Heart right ventricle (tissue), 16 donors: ENCODE measurements around the gene PLEKHA7. TPM values are rescaled to one million over a fixed set of nuclear protein-coding genes. Genes with fewer than 3 reads are reported as not detected.
A peak's percentile ranks its signal among the peaks of the same experiment; 100 is the strongest.

Experiments
- ATAC-seq, 8 donors: fragments of 200-7000 bp; cut with Tn5 transposase; one replicate each; pipeline ENCODE4 v1.9.1; 2020; ENCODE audit warnings: mild to moderate bottlenecking in 8 of 8, moderate library complexity in 8 of 8, moderate number of reproducible peaks in 1 of 8
- DNase-seq, 2 donors: peaks; one replicate each; pipeline ENCODE4 v3.0.0-alpha.2; 2020
- H3K27ac ChIP-seq, 10 donors: fragments of 200-600 bp; sonication (generic) in 2 of 10; one replicate each; pipeline versions ENCODE4 v1.5.0 to v1.8.0; 2020 to 2022; ENCODE audit warnings: mild to moderate bottlenecking in 3 of 10
- H3K27me3 ChIP-seq, 7 donors: fragments of 200-600 bp; one replicate each; pipeline ENCODE4 v1.8.0; 2021 to 2022; ENCODE audit warnings: mild to moderate bottlenecking in 2 of 7
- H3K36me3 ChIP-seq, 9 donors: fragments of 200-600 bp; sonication (generic) in 1 of 9; one replicate each; pipeline versions ENCODE4 v1.5.0 to v1.8.0; 2020 to 2022; ENCODE audit warnings: mild to moderate bottlenecking in 2 of 9
- H3K4me1 ChIP-seq, 9 donors: fragments of 200-600 bp; sonication (generic) in 1 of 9; one replicate each; pipeline versions ENCODE4 v1.5.0 to v1.8.0; 2020 to 2022; ENCODE audit warnings: mild to moderate bottlenecking in 4 of 9
- H3K4me3 ChIP-seq, 10 donors: fragments of 200-600 bp; sonication (generic) in 2 of 10; one replicate each; pipeline versions ENCODE4 v1.5.0 to v1.8.0; 2020 to 2022; ENCODE audit warnings: mild to moderate bottlenecking in 7 of 10, moderate library complexity in 2 of 10
- H3K9me3 ChIP-seq, 11 donors: fragments of 200-600 bp in 10 of 11; sonication (generic) in 2 of 11; one replicate each; pipeline versions ENCODE4 v1.5.0 to v1.8.0; 2013 to 2022; ENCODE audit warnings: mild to moderate bottlenecking in 2 of 11, control low read depth in 1 of 11, moderate library complexity in 1 of 11
- WGBS, 2 donors: extraction: QIAGEN DNeasy Blood & Tissue Kit; methylation state at CpG; one replicate each; pipeline ENCODE4 v1.1.7; 2013; ENCODE audit warnings: inconsistent platforms in 1 of 2; 5-methylcytosine and 5-hydroxymethylcytosine counted together
- intact Hi-C, 10 donors: fragments of 100-400 bp; cut with DNase I; formaldehyde crosslinking; loops; one replicate each; pipeline versions ENCODE4 v1.11.1 to v1.14.2; 2022
- polyA plus RNA-seq, 2 donors: library from polyadenylated mRNA; stranded (reverse); fragments of 200-250 nt; gene quantifications; one replicate each; pipeline ENCODE4 v1.2.3, GENCODE V29; 2013
- total RNA-seq, 10 donors: library from RNA; stranded (reverse); fragmentation: NEBNext Ultra II Directional in 3 of 10; extraction: Animal tissue kit (Norgen Biotek cat#: 25700) in 3 of 10; gene quantifications; one replicate each; pipeline versions ENCODE4 v1.2.1 to v1.2.4, GENCODE V29; 2021 to 2023
- TF ChIP-seq, protein P1 (sequence below), 9 donors: fragments of 200-600 bp; sonication (generic) in 2 of 9; IDR thresholded peaks; one replicate each; pipeline versions ENCODE4 v1.5.0 to v1.8.0; 2021 to 2022; ENCODE audit warnings: antibody characterized with exemption in 9 of 9, mild to moderate bottlenecking in 5 of 9, moderate library complexity in 1 of 9
- donor health status: Arrhythmogenic right ventricular cardiomyopathy.
- donor health status: ischemic (EF 13 %, LVEDD 7.1; RV severe dilation, severe dysfunction).
- donor health status: healthy with polysubstance abuse.
- donor health status: DM: no; HTN: yes; CAD: no.
- donor health status: DM: no; HTN: no; CAD: no.
- donor health status: ischemic (EF 25% LVEDD 6.9; RV normal size, moderate dysfunction).
- donor health status: ischemic (EF 25% LVEDD 5.7; RV mildly dilated, moderate dysfunction).
- donor health status: healthy.
- donor health status: DM: yes; HTN: yes; CAD: no.
- donor health status: Ischemic cardiomyopathy.
- donor health status: ischemic (EF 35%, LVEDD 5.7; RV mildly dilated, moderate dysfunction).
- donor health status: nonischemic (EF 11% LVEDD 7.7; RV severe dilation, severe dysfunction).
- donor health status: DM: yes; HTN: yes; CAD: no.
- donor health status: PGD.
- donor health status: ischemic (EF 29% LVEDD 5.4; RV normal size, mild dysfunction).
- donor health status: nonischemic (EF 23%, LVEDD 6.1; RV moderate dilation, normal function).

PLEKHA7 gene
- total and polyA plus RNA-seq, 12 donors = 15.3 to 46.9 (median 24.0) TPM

DNA sequence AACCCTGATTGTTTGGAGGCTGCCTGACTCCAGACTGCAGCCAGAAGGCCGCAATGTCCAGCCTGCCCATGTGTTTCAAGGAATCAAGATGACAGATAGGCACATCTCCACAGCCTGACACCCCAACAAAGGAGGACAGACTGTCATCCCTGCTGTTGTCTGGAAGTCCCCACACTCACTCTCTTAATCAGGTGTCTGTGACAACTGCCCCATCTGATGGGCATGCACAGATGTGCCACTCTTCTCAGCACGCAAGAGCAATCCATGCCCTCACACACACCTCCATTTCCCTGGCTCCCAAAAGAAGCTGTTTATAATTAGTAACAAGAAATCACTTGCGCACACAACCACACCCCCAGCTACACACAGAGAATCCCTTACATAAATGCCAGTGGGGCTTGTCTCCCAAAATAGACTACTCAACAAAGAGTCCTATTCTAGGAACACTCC lies 158.2 kb downstream of the PLEKHA7 start:
- peak; percentile 66 to 93 (median 87) for ATAC-seq
- peak in 1 of 2 donors; percentile 40 for DNase-seq
- H3K4me3 ChIP-seq = peak overlapping the region in 2 of 10 donors; percentile 10 to 35
- TF ChIP-seq, protein P1, sequence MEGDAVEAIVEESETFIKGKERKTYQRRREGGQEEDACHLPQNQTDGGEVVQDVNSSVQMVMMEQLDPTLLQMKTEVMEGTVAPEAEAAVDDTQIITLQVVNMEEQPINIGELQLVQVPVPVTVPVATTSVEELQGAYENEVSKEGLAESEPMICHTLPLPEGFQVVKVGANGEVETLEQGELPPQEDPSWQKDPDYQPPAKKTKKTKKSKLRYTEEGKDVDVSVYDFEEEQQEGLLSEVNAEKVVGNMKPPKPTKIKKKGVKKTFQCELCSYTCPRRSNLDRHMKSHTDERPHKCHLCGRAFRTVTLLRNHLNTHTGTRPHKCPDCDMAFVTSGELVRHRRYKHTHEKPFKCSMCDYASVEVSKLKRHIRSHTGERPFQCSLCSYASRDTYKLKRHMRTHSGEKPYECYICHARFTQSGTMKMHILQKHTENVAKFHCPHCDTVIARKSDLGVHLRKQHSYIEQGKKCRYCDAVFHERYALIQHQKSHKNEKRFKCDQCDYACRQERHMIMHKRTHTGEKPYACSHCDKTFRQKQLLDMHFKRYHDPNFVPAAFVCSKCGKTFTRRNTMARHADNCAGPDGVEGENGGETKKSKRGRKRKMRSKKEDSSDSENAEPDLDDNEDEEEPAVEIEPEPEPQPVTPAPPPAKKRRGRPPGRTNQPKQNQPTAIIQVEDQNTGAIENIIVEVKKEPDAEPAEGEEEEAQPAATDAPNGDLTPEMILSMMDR (IDR thresholded peaks at IDR 0.05) = no peak
- no peaks in the 10 kb centered on the region for H3K9me3 ChIP-seq
- H3K4me1 ChIP-seq = peaks cover 6 to 76% (median 51%) of the 10 kb centered on the region in 9 donors
- intact Hi-C loops = loop anchor here in 2 of 10 donors (2.0 kb wide), 2 partner anchors 23 to 25 kb away; no protein-coding TSS in a partner anchor
- peak overlapping the region in 9 of 10 donors; percentile 36 to 93 (median 77) for H3K27ac ChIP-seq
- peaks cover 0 to 16% (median 6%) of the 10 kb centered on the region in 9 donors for H3K36me3 ChIP-seq
- H3K27me3 ChIP-seq = no peaks in the 10 kb centered on the region
- WGBS, 2 donors = 52 to 61% methylated on average over 3 of the region's 3 CpGs

DNA sequence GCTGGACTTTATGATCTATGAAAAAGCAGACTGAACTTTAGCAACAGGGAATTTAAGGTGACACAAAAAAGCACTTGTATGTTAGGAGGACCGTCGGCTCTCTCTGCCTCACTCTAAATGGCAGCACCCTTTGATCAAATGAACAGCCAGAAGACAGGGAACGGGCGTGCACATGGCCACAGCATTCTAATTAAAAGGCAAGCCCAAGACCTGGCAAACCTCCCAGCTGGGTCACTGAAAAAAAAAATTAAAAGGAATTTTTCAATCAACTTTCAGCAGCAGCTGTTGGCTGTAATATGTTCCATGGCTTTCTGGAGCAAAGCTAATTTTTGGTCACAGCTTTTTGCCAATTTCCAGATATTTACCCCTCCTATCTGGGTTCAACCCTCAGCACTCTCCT lies 159.2 kb downstream of the PLEKHA7 start:
- TF ChIP-seq, protein P1 (IDR thresholded peaks at IDR 0.05) = no peak
- 36 to 68% methylated on average over 4 of the region's 4 CpGs for WGBS, 2 donors
- DNase-seq = no peak
- H3K9me3 ChIP-seq = no peaks in the 10 kb centered on the region
- ATAC-seq = no peak
- H3K4me3 ChIP-seq = no peak overlapping the region
- intact Hi-C loops = no loop called here
- peaks cover 0 to 65% (median 41%) of the 10 kb centered on the region in 9 donors for H3K4me1 ChIP-seq
- no peaks in the 10 kb centered on the region for H3K27me3 ChIP-seq
- H3K27ac ChIP-seq = peak overlapping the region in 6 of 10 donors; percentile 18 to 93 (median 81)
- peaks cover 0 to 22% (median 6%) of the 10 kb centered on the region in 9 donors for H3K36me3 ChIP-seq

DNA sequence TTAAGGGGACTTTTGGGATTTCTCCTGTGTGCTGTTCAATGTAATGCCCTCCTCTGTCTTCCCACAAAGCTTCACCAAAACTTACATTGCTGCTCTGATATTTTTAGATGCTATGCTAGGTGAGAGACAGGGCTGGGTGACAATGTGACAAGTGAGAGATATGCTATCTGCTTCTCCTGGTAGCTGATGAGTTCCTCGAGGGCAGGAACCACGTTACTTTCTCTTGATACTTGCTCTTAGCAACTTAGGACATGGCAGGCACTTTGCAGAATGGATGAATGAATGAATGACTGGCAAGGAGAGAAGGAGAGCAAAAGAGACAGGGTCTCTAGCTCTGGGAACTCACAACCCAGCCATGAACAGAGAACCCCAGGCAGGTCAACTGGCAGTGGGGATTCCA lies 160.4 kb downstream of the PLEKHA7 start:
- Histone ChIP-seq H3K36me3 (peaks cover 0 to 33% (median 14%) of the 10 kb centered on the region in 9 donors), H3K4me3 (no peak overlapping the region), H3K4me1 (peaks cover 0 to 54% (median 36%) of the 10 kb centered on the region in 9 donors), H3K9me3 (no peaks in the 10 kb centered on the region), H3K27ac (peak overlapping the region in 5 of 10 donors; percentile 73 to 93 (median 85)), H3K27me3 (no peaks in the 10 kb centered on the region)
- intact Hi-C loops = no loop called here
- TF ChIP-seq, protein P1 (IDR thresholded peaks at IDR 0.05) = no peak
- 37 to 46% methylated on average over 2 of the region's 2 CpGs for WGBS, 2 donors
- ATAC-seq = no peak
- DNase-seq = no peak

DNA sequence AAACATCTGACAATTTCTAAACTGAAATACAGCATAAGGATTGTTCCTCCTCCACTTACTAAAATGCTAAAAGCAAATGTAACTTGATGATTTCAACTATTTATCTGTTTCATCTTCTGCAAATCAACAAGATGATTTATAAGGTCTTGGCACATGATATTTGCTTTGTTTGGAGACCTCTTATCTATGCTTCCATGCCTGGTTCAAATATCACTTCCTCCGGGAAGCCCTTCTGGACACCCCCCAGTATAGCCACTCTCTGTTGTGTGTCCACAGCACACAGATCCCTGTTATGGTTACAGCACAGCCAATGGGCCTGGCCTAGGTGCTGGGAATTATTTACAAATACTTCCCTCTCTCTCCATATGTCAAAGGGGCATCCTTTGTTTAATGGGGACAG lies 160.9 kb downstream of the PLEKHA7 start:
- TF ChIP-seq, protein P1 (IDR thresholded peaks at IDR 0.05) = no peak

More for the DNA sequence above, 160.9 kb downstream of the PLEKHA7 start:
- intact Hi-C loops = no loop called here
- no peak for ATAC-seq
- peaks cover 0 to 37% (median 16%) of the 10 kb centered on the region in 9 donors for H3K36me3 ChIP-seq
- H3K9me3 ChIP-seq = no peaks in the 10 kb centered on the region
- peaks cover 0 to 50% (median 36%) of the 10 kb centered on the region in 9 donors for H3K4me1 ChIP-seq
- 32 to 75% methylated on average over 1 of the region's 1 CpG for WGBS, 2 donors
- peak overlapping the region in 4 of 10 donors; percentile 77 to 93 (median 88) for H3K27ac ChIP-seq
- H3K4me3 ChIP-seq = no peak overlapping the region
- no peak for DNase-seq
- no peaks in the 10 kb centered on the region for H3K27me3 ChIP-seq
